MM.1S (cell line): ENCODE measurements around the gene MAGI1.

Experiments used
- DNase-seq: peaks from one replicate; pipeline ENCODE4 v3.0.0-alpha.2; 2015
- H2AFZ ChIP-seq: fragments of 300-600 bp; sonication (generic); 2 replicates; pipeline ENCODE4 v1.6.0; 2016; ENCODE audit warnings: antibody characterized with exemption, low read length
- H3F3A ChIP-seq: fragments of 300-600 bp; sonication (generic); 2 replicates; pipeline ENCODE4 v1.6.1; 2016; ENCODE audit warnings: mild to moderate bottlenecking, antibody characterized with exemption, low read length, moderate library complexity, mixed read lengths; ENCODE audit not compliant: insufficient read depth
- H3K27ac ChIP-seq: fragments of 300-600 bp; sonication (generic); 2 replicates; pipeline ENCODE4 v1.5.1; 2016; ENCODE audit warnings: mild to moderate bottlenecking, low read length
- H3K27me3 ChIP-seq: fragments of 300-600 bp; sonication (generic); replicated peaks from 2 replicates; pipeline ENCODE4 v1.6.0; 2016; ENCODE audit warnings: low read length; ENCODE audit not compliant: insufficient read depth
- H3K36me3 ChIP-seq: fragments of 300-600 bp; sonication (generic); replicated peaks from 2 replicates; pipeline ENCODE4 v1.6.1; 2016; ENCODE audit warnings: mild to moderate bottlenecking, low read length, mixed read lengths; ENCODE audit not compliant: insufficient read depth
- H3K4me1 ChIP-seq: fragments of 300-600 bp; sonication (generic); 2 replicates; pipeline ENCODE4 v1.6.1; 2016; ENCODE audit warnings: low read length, mixed read lengths
- H3K4me2 ChIP-seq: fragments of 300-600 bp; sonication (generic); 2 replicates; pipeline ENCODE4 v1.6.0; 2016; ENCODE audit warnings: low read depth, low read length
- H3K4me3 ChIP-seq: fragments of 300-600 bp; sonication (generic); 2 replicates; pipeline ENCODE4 v1.5.1; 2016; ENCODE audit warnings: low read length, mixed read lengths
- H3K79me2 ChIP-seq: fragments of 300-600 bp; sonication (generic); 2 replicates; pipeline ENCODE4 v1.6.1; 2016; ENCODE audit warnings: mixed run types, low read length, mixed read lengths
- H3K9ac ChIP-seq: fragments of 300-600 bp; sonication (generic); 2 replicates; pipeline ENCODE4 v1.6.1; 2016; ENCODE audit warnings: low read length, mixed read lengths
- H3K9me2 ChIP-seq: fragments of 300-600 bp; sonication (generic); replicated peaks from 2 replicates; pipeline ENCODE4 v1.6.1; 2016; ENCODE audit warnings: mild to moderate bottlenecking, low read length, mixed read lengths; ENCODE audit not compliant: insufficient read depth
- H3K9me3 ChIP-seq: fragments of 300-600 bp; sonication (generic); replicated peaks from 2 replicates; pipeline ENCODE4 v1.6.1; 2016; ENCODE audit warnings: mild to moderate bottlenecking, low read length, mixed read lengths; ENCODE audit not compliant: insufficient read depth
- H4K20me1 ChIP-seq: fragments of 300-600 bp; sonication (generic); 2 replicates; pipeline ENCODE4 v1.6.1; 2016; ENCODE audit warnings: mild to moderate bottlenecking, low read length, moderate library complexity, mixed read lengths; ENCODE audit not compliant: insufficient read depth
- CTCF ChIP-seq: fragments of 300-600 bp; sonication (generic); IDR thresholded peaks from 2 replicates; pipeline ENCODE4 v1.5.1; 2016; ENCODE audit warnings: antibody characterized with exemption, low read length, mixed read lengths
- EZH2 ChIP-seq: fragments of 300-600 bp; sonication (generic); optimal IDR thresholded peaks from 2 replicates; pipeline ENCODE3; 2017; ENCODE audit warnings: low read depth, mild to moderate bottlenecking, antibody characterized with exemption, low read length, mixed read lengths
- EZH2phosphoT487 ChIP-seq: fragments of 300-600 bp; sonication (generic); IDR thresholded peaks from 2 replicates; pipeline ENCODE4 v1.6.1; 2018; ENCODE audit warnings: antibody characterized with exemption, low read length

The MAGI1 gene

GRCh38 chr3:65526656-65527055, 512.1 kb downstream of the MAGI1 start:
- Histone ChIP-seq H3F3A (no peaks in the 10 kb centered on the region), H3K9me2 (no peaks in the 10 kb centered on the region), H3K27me3 (no peaks in the 10 kb centered on the region), H3K36me3 (no peaks in the 10 kb centered on the region), H4K20me1 (no peaks in the 10 kb centered on the region), H3K9me3 (no peaks in the 10 kb centered on the region), H3K4me3 (no peak overlapping the region), H3K4me1 (no peaks in the 10 kb centered on the region), H3K79me2 (no peaks in the 10 kb centered on the region), H3K9ac (no peak overlapping the region), H3K27ac (no peak overlapping the region), H3K4me2 (no peak overlapping the region), H2AFZ (no peak overlapping the region)
- DNase-seq: no peak
- TF ChIP-seq CTCF (no peak), EZH2 (no peak), EZH2phosphoT487 (no peak)

- DNase-seq: no peak
- H3K9me2 ChIP-seq: no peaks in the 10 kb centered on the region
- H3K4me2 ChIP-seq: no peak overlapping the region
- H4K20me1 ChIP-seq: no peaks in the 10 kb centered on the region
- no peaks in the 10 kb centered on the region for H3K4me1 ChIP-seq
- H3K27ac ChIP-seq: no peak overlapping the region
- H3K36me3 ChIP-seq: no peaks in the 10 kb centered on the region
- no peaks in the 10 kb centered on the region for H3F3A ChIP-seq
- no peak for TF ChIP-seq EZH2
- TF ChIP-seq EZH2phosphoT487: no peak
- TF ChIP-seq CTCF: no peak
- H3K27me3 ChIP-seq: no peaks in the 10 kb centered on the region
- H3K9me3 ChIP-seq: no peaks in the 10 kb centered on the region
- H3K79me2 ChIP-seq: no peaks in the 10 kb centered on the region
- H3K4me3 ChIP-seq: no peak overlapping the region
- no peak overlapping the region for H2AFZ ChIP-seq
- H3K9ac ChIP-seq: no peak overlapping the region
Observed at GRCh38 chr3:65524584-65524983, 514.1 kb downstream of the MAGI1 start.

GRCh38 chr3:65523878-65524277, 514.8 kb downstream of the MAGI1 start:
- Histone ChIP-seq H3K36me3 (no peaks in the 10 kb centered on the region), H3K9me2 (no peaks in the 10 kb centered on the region), H3K79me2 (no peaks in the 10 kb centered on the region), H3K27me3 (no peaks in the 10 kb centered on the region), H3K4me2 (no peak overlapping the region), H3K27ac (no peak overlapping the region), H3K4me1 (no peaks in the 10 kb centered on the region), H3K9me3 (no peaks in the 10 kb centered on the region), H4K20me1 (no peaks in the 10 kb centered on the region), H3K4me3 (no peak overlapping the region), H3K9ac (no peak overlapping the region), H2AFZ (no peak overlapping the region), H3F3A (no peaks in the 10 kb centered on the region)
- no peak for DNase-seq
- TF ChIP-seq EZH2phosphoT487: no peak
- TF ChIP-seq CTCF: no peak
- TF ChIP-seq EZH2: no peak

- TF ChIP-seq EZH2 (no peak), CTCF (no peak), EZH2phosphoT487 (no peak)
- no peak overlapping the region for H2AFZ ChIP-seq
- no peaks in the 10 kb centered on the region for H3F3A ChIP-seq
- H3K4me3 ChIP-seq: no peak overlapping the region
- no peaks in the 10 kb centered on the region for H3K9me3 ChIP-seq
- no peaks in the 10 kb centered on the region for H3K27me3 ChIP-seq
- H3K9me2 ChIP-seq: no peaks in the 10 kb centered on the region
- no peaks in the 10 kb centered on the region for H4K20me1 ChIP-seq
- no peaks in the 10 kb centered on the region for H3K36me3 ChIP-seq
- H3K9ac ChIP-seq: no peak overlapping the region
- H3K4me2 ChIP-seq: no peak overlapping the region
- H3K4me1 ChIP-seq: no peaks in the 10 kb centered on the region
- no peak for DNase-seq
- no peaks in the 10 kb centered on the region for H3K79me2 ChIP-seq
- H3K27ac ChIP-seq: no peak overlapping the region
Observed at GRCh38 chr3:65521032-65521431, 517.7 kb downstream of the MAGI1 start.
